Tibial artery (tissue), 4 donors: ENCODE measurements around the gene ZBTB4.
"Not testable (repeated sequence)": the region's sequence is repeated elsewhere in the genome, so short reads cannot be mapped to it uniquely, and the experiment has no call there.

Experiments
- DNase-seq, 2 donors: peaks; one replicate each; pipeline ENCODE4 v3.0.0-alpha.2; 2019
- H3K27ac ChIP-seq, 2 donors: fragments of 200-600 bp; sonication (generic) in 1 of 2; 1 replicate in 1 of 2; 2 replicates in 1 of 2; pipeline ENCODE4 v1.5.1; 2018 to 2019; ENCODE audit warnings: mild to moderate bottlenecking in 1 of 2
- H3K27me3 ChIP-seq, 2 donors: fragments of 200-600 bp; sonication (generic) in 1 of 2; one replicate each; pipeline versions ENCODE4 v1.5.1 to v1.6.0; 2016 to 2019
- H3K36me3 ChIP-seq, 3 donors: fragments of 200-600 bp; sonication (generic) in 2 of 3; one replicate each; pipeline ENCODE4 v1.5.1; 2016 to 2019; ENCODE audit warnings: mild to moderate bottlenecking in 2 of 3
- H3K4me1 ChIP-seq, 4 donors: fragments of 200-600 bp; sonication (generic) in 2 of 4; 1 replicate in 3 of 4; 2 replicates in 1 of 4; pipeline ENCODE4 v1.5.1; 2016 to 2019
- H3K4me3 ChIP-seq, 2 donors: fragments of 200-600 bp; sonication (generic) in 1 of 2; 1 replicate in 1 of 2; 2 replicates in 1 of 2; pipeline ENCODE4 v1.5.1; 2018 to 2019; ENCODE audit warnings: mild to moderate bottlenecking in 2 of 2
- H3K9me3 ChIP-seq, 3 donors: fragments of 200-600 bp; sonication (generic) in 1 of 3; one replicate each; pipeline ENCODE4 v1.5.1; 2016 to 2019
- CTCF ChIP-seq, 2 experiments: fragments of 200-600 bp in 1 of 2; fragments of 450-650 bp in 1 of 2; IDR thresholded peaks; one replicate each; pipeline ENCODE4 v1.5.1; 2017 to 2019; ENCODE audit warnings: antibody characterized with exemption in 2 of 2, mild to moderate bottlenecking in 1 of 2, moderate library complexity in 1 of 2
- intact Hi-C: fragments of 100-400 bp; cut with DNase I; formaldehyde crosslinking; loops from one replicate; pipeline ENCODE4 v1.15.0; 2023; ENCODE audit warnings: low total_unique reads

The ZBTB4 gene

DNA sequence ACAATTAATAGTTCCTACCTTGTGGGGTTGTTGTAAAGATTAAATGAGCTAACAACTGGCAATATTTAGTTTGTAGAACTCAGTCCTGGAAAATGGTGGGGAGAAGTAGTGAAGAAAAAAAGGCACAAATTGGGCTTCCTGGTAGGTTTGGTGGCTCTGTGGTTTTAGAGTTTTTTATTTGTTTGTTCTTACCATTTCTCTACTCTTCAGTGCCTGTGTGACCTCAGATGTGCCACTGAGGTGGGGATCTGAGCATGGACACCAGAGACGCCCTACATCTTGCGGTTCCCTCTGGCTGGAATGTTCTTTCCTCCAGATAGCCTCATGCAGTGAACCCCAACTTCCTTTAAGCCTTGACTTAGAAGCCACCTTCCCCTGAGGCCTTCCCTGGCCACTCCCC lies 7.7 kb downstream of the ZBTB4 start:
- no peak overlapping the region for H3K27ac ChIP-seq
- H3K4me1 ChIP-seq, result peaks cover 7 to 86% (median 42%) of the 10 kb centered on the region in 4 donors
- no peak for DNase-seq
- H3K4me3 ChIP-seq, result no peak overlapping the region
- H3K36me3 ChIP-seq, result peaks cover 0 to 6% (median under 1%) of the 10 kb centered on the region in 3 donors
- H3K9me3 ChIP-seq, result no peaks in the 10 kb centered on the region
- H3K27me3 ChIP-seq, result no peaks in the 10 kb centered on the region
- intact Hi-C loops, result no loop called here
- no peak for TF ChIP-seq CTCF (IDR thresholded peaks at IDR 0.05)

- H3K4me3 ChIP-seq, intact Hi-C loops, H3K9me3 ChIP-seq, H3K27me3 ChIP-seq, DNase-seq, H3K27ac ChIP-seq: not testable (repeated sequence)
- H3K4me1 ChIP-seq, result peaks cover 7 to 84% (median 40%) of the 10 kb centered on the region in 4 donors
- peaks cover 7 to 18% (median 13%) of the 10 kb centered on the region in 3 donors for H3K36me3 ChIP-seq
Observed at GRCh38 chr17:7470457-7470973, 8.9 kb downstream of the ZBTB4 start.

GRCh38 chr17:7469843-7470242 lies 9.6 kb downstream of the ZBTB4 start:
- H3K27ac ChIP-seq, H3K27me3 ChIP-seq, H3K9me3 ChIP-seq, H3K4me3 ChIP-seq, DNase-seq, intact Hi-C loops: not testable (repeated sequence)
- Histone ChIP-seq H3K36me3 (peaks cover 12 to 24% (median 15%) of the 10 kb centered on the region in 3 donors), H3K4me1 (peaks cover 7 to 78% (median 36%) of the 10 kb centered on the region in 4 donors)

GRCh38 chr17:7468804-7469389 lies 10.5 kb downstream of the ZBTB4 start:
- intact Hi-C loops, result no loop called here
- no peaks in the 10 kb centered on the region for H3K9me3 ChIP-seq
- no peaks in the 10 kb centered on the region for H3K27me3 ChIP-seq
- peaks cover 17 to 32% (median 22%) of the 10 kb centered on the region in 3 donors for H3K36me3 ChIP-seq
- DNase-seq, result no peak
- H3K27ac ChIP-seq, result no peak overlapping the region
- no peak for TF ChIP-seq CTCF (IDR thresholded peaks at IDR 0.05)
- H3K4me3 ChIP-seq, result no peak overlapping the region
- peaks cover 7 to 69% (median 31%) of the 10 kb centered on the region in 4 donors for H3K4me1 ChIP-seq

DNA sequence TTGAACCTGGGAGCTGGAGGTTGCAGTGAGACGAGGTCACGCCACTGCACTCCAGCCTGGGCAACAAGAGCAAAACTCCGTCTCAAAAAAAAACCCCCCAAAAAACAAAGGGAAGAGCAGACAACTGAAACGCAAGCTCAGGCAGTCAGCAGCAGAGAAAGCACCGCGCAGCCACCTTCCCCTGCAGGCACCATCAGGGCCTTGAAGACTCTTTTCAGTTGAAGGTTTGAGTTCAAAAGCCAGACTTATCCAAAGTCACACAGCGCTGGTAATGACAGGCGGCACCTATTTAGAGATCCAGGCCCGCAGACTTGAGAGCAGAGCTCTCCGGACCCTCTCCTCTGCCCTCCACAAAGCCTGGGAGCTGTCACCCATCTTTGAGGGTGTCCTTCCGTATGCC lies 11.1 kb downstream of the ZBTB4 start:
- H3K36me3 ChIP-seq, result peaks cover 19 to 38% (median 28%) of the 10 kb centered on the region in 3 donors
- peaks cover 7 to 63% (median 29%) of the 10 kb centered on the region in 4 donors for H3K4me1 ChIP-seq
- no peaks in the 10 kb centered on the region for H3K9me3 ChIP-seq
- H3K4me3 ChIP-seq, result no peak overlapping the region
- no peak overlapping the region for H3K27ac ChIP-seq
- no peak for TF ChIP-seq CTCF (IDR thresholded peaks at IDR 0.05)
- no peaks in the 10 kb centered on the region for H3K27me3 ChIP-seq
- intact Hi-C loops, result no loop called here
- DNase-seq, result no peak

GRCh38 chr17:7467498-7467897 lies 11.9 kb downstream of the ZBTB4 start:
- TF ChIP-seq CTCF (IDR thresholded peaks at IDR 0.05), result no peak
- Histone ChIP-seq H3K36me3 (peaks cover 26 to 46% (median 36%) of the 10 kb centered on the region in 3 donors), H3K27me3 (no peaks in the 10 kb centered on the region), H3K9me3 (no peaks in the 10 kb centered on the region), H3K4me1 (peaks cover 7 to 63% (median 28%) of the 10 kb centered on the region in 4 donors), H3K4me3 (no peak overlapping the region), H3K27ac (peak overlapping the region in 1 of 2 donors; percentile 38)
- DNase-seq, result no peak
- intact Hi-C loops, result no loop called here
